ENCODE data around the gene DGKQ.

- TF ChIP-seq CTCF (IDR thresholded peaks at IDR 0.05) (no peak), POLR2A (IDR thresholded peaks at IDR 0.05) (no peak)
Observed at GRCh38 chr4:917466-917865, 55.9 kb downstream of the DGKQ start.
